ENCODE data around the gene REELD1. TPM values are rescaled to one million over a fixed set of nuclear protein-coding genes. Genes with fewer than 3 reads are reported as not detected.

REELD1 gene
- polyA plus RNA-seq, 2 donors: 0.16 to 0.20 TPM

DNA sequence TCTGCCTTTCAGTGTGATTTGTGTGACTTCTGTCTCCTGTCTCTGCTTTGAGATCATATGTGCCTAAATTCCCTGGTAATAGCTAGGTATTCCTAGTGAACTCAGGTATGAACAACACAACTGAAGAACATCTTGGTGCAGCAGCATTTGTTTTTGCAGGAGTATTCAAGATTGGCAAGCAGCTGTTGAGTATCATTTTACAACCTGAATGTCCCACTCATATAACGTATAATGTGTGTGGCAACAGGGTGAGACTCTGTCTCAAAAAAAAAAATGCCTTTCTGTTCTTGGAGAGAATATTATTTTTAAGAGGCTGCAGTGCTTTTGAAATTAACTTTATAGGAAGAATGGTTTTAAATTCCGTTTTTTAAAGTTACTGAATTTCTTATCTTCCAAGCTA lies 31.1 kb upstream of the REELD1 start:
- Histone ChIP-seq H3K27ac (ENCODE audit: low read depth in 2 of 2, low read length in 1 of 2) (no peak overlapping the region), H3K9me3 (ENCODE audit: control insufficient read depth in 2 of 2, insufficient read depth in 1 of 2, low read depth in 1 of 2, low read length in 1 of 2) (no peaks in the 10 kb centered on the region)
- 93 to 95% methylated on average over 2 of the region's 2 CpGs for WGBS, 2 donors

DNA sequence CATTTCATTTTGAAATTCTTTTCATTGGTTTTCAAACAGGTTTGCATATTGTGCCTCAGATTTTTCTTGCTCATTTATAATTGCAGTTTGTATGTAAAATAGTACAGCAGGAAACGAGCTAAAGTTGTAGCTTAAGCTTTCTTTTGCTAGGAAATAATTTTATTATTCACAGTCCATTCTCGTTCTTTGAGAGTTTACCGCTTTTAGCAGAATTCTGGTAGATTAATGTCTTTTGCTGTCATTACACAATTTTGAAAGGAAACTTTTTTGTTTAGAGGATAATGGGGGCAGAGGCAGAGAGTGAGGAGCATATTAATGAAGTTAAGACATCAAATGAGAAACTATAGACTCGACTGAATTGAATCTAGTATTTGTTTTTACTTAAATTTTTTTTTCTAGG lies 28.3 kb upstream of the REELD1 start:
- peaks cover 4 to 8% of the 10 kb centered on the region in 2 donors for H3K36me3 ChIP-seq (ENCODE audit: control insufficient read depth in 2 of 2, insufficient read depth in 2 of 2, low read length in 1 of 2)
- H3K27ac ChIP-seq (ENCODE audit: low read depth in 2 of 2, low read length in 1 of 2): no peak overlapping the region
- WGBS, 2 donors: 92 to 93% methylated on average over 4 of the region's 4 CpGs
- H3K27me3 ChIP-seq (ENCODE audit: control insufficient read depth in 1 of 2, insufficient read depth in 2 of 2, low read length in 2 of 2): no peaks in the 10 kb centered on the region
- no peaks in the 10 kb centered on the region for H3K9me3 ChIP-seq (ENCODE audit: control insufficient read depth in 2 of 2, insufficient read depth in 1 of 2, low read depth in 1 of 2, low read length in 1 of 2)
- no peaks in the 10 kb centered on the region for H3K4me1 ChIP-seq (ENCODE audit: control insufficient read depth in 2 of 2, insufficient read depth in 2 of 2, low read length in 1 of 2)
- H3K4me3 ChIP-seq (ENCODE audit: low read depth in 1 of 2, low read length in 2 of 2): no peak overlapping the region

More for the DNA sequence above, 31.1 kb upstream of the REELD1 start:
- Histone ChIP-seq H3K4me1 (ENCODE audit: control insufficient read depth in 2 of 2, insufficient read depth in 2 of 2, low read length in 1 of 2) (peaks cover 0 to 3% of the 10 kb centered on the region in 2 donors), H3K4me3 (ENCODE audit: low read depth in 1 of 2, low read length in 2 of 2) (no peak overlapping the region), H3K27me3 (ENCODE audit: control insufficient read depth in 1 of 2, insufficient read depth in 2 of 2, low read length in 2 of 2) (no peaks in the 10 kb centered on the region), H3K36me3 (ENCODE audit: control insufficient read depth in 2 of 2, insufficient read depth in 2 of 2, low read length in 1 of 2) (peaks cover 3 to 5% of the 10 kb centered on the region in 2 donors)

DNA sequence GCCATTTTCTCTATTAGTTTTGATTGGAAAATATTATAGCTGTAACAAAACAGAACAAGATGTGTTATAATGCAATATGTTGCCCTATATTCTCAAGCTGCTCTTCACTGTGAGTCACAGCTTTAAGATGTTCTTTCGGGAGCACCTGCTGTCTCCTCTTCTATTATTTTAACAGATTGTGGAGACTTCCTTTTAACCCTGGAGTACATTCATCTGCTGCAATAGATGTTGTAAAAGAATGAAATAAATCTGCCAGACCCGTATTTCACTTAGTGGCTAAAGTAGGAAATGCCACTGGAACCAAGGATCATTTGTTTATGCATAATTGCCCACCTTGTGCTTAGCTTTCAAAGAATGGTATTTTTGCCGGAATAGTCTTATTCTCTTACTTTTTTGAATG lies 27.7 kb upstream of the REELD1 start:
- no peak overlapping the region for H3K4me3 ChIP-seq (ENCODE audit: low read depth in 1 of 2, low read length in 2 of 2)
- no peaks in the 10 kb centered on the region for H3K27me3 ChIP-seq (ENCODE audit: control insufficient read depth in 1 of 2, insufficient read depth in 2 of 2, low read length in 2 of 2)
- H3K27ac ChIP-seq (ENCODE audit: low read depth in 2 of 2, low read length in 1 of 2): no peak overlapping the region
- H3K36me3 ChIP-seq (ENCODE audit: control insufficient read depth in 2 of 2, insufficient read depth in 2 of 2, low read length in 1 of 2): peaks cover 4 to 8% of the 10 kb centered on the region in 2 donors
- WGBS, 2 donors: 85 to 89% methylated on average over 3 of the region's 3 CpGs
- H3K9me3 ChIP-seq (ENCODE audit: control insufficient read depth in 2 of 2, insufficient read depth in 1 of 2, low read depth in 1 of 2, low read length in 1 of 2): no peaks in the 10 kb centered on the region
- no peaks in the 10 kb centered on the region for H3K4me1 ChIP-seq (ENCODE audit: control insufficient read depth in 2 of 2, insufficient read depth in 2 of 2, low read length in 1 of 2)

DNA sequence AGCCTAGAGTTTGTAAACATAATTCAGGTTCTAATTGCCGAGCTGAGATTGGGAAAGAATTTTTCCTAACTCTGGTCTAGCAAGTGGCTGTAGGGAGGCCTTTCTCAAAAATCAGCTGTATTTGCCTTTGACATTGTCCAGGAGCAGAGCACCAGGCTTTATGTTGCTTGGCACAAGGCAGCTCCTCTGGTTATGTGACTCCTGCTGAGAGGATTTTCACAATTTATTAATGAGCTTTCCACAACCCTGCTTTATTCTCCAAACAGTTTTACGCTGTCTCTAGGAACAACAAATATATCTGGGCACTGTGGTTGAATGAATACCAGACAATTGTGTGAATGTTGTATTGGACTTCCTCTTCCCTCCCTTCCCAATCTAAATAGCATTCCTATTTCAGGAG lies 23.9 kb upstream of the REELD1 start:
- WGBS, 2 donors: 63 to 70% methylated on average over 2 of the region's 2 CpGs
- Histone ChIP-seq H3K4me1 (ENCODE audit: control insufficient read depth in 2 of 2, insufficient read depth in 2 of 2, low read length in 1 of 2) (no peaks in the 10 kb centered on the region), H3K27ac (ENCODE audit: low read depth in 2 of 2, low read length in 1 of 2) (no peak overlapping the region), H3K4me3 (ENCODE audit: low read depth in 1 of 2, low read length in 2 of 2) (no peak overlapping the region), H3K36me3 (ENCODE audit: control insufficient read depth in 2 of 2, insufficient read depth in 2 of 2, low read length in 1 of 2) (peaks cover 6 to 7% of the 10 kb centered on the region in 2 donors), H3K27me3 (ENCODE audit: control insufficient read depth in 1 of 2, insufficient read depth in 2 of 2, low read length in 2 of 2) (no peaks in the 10 kb centered on the region), H3K9me3 (ENCODE audit: control insufficient read depth in 2 of 2, insufficient read depth in 1 of 2, low read depth in 1 of 2, low read length in 1 of 2) (no peaks in the 10 kb centered on the region)

DNA sequence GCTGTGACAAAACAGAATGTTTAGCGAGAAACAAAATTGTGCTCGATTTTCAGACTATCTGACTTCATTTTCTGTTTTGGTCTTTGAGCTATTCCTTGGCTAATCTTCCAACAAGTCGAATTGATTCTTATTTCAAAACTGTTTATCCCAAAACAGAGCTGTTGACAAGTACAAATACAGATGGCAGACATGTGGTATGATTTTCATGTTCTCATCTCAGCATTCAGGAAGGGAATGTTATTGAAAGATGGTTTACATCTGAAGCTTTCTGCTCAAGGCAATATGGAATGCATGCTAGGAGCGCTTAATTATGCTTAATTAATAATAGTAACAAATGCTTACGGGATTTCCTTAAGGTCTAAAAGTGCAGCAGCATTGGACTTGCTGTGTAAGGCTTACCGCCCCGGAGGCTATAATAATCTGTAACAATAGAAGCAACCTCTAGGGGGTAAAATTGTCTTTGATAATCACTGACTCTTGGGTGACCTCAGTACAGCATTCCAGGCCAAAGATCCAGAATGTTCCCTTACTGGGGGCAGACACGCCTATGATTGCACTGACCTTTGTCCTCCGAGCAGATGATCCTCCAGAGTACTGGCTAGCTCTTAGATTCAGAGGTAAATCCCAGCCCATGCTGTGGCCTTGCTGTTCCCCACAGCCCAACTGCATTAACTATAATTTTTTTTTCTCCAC lies 22.4 kb upstream of the REELD1 start:
- 70 to 77% methylated on average over 9 of the region's 9 CpGs for WGBS, 2 donors
- Histone ChIP-seq H3K36me3 (ENCODE audit: control insufficient read depth in 2 of 2, insufficient read depth in 2 of 2, low read length in 1 of 2) (peaks cover 6 to 7% of the 10 kb centered on the region in 2 donors), H3K27ac (ENCODE audit: low read depth in 2 of 2, low read length in 1 of 2) (no peak overlapping the region), H3K9me3 (ENCODE audit: control insufficient read depth in 2 of 2, insufficient read depth in 1 of 2, low read depth in 1 of 2, low read length in 1 of 2) (no peaks in the 10 kb centered on the region), H3K4me3 (ENCODE audit: low read depth in 1 of 2, low read length in 2 of 2) (no peak overlapping the region), H3K4me1 (ENCODE audit: control insufficient read depth in 2 of 2, insufficient read depth in 2 of 2, low read length in 1 of 2) (no peaks in the 10 kb centered on the region), H3K27me3 (ENCODE audit: control insufficient read depth in 1 of 2, insufficient read depth in 2 of 2, low read length in 2 of 2) (no peaks in the 10 kb centered on the region)

DNA sequence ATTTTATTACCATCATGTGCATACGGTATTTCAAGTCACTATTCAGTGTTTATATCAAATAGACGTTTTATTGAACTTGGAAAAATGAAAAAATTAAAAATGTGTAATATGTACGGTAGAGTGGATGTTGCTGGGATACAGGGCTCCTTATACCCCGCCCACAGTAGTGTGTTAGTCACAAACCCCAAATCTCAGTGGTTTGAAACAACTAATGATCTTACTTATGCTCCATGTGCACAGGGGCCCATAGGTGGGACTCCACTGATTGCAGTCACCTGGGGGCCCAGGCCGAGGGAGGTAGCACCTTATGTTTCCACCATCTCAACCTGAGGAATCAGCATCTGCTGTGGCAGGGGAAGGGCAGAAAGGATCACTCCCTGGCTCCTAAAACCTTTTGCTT lies 20.7 kb upstream of the REELD1 start:
- Histone ChIP-seq H3K27ac (ENCODE audit: low read depth in 2 of 2, low read length in 1 of 2) (no peak overlapping the region), H3K36me3 (ENCODE audit: control insufficient read depth in 2 of 2, insufficient read depth in 2 of 2, low read length in 1 of 2) (peaks cover 0 to 4% of the 10 kb centered on the region in 2 donors), H3K9me3 (ENCODE audit: control insufficient read depth in 2 of 2, insufficient read depth in 1 of 2, low read depth in 1 of 2, low read length in 1 of 2) (no peaks in the 10 kb centered on the region), H3K4me3 (ENCODE audit: low read depth in 1 of 2, low read length in 2 of 2) (no peak overlapping the region), H3K27me3 (ENCODE audit: control insufficient read depth in 1 of 2, insufficient read depth in 2 of 2, low read length in 2 of 2) (no peaks in the 10 kb centered on the region), H3K4me1 (ENCODE audit: control insufficient read depth in 2 of 2, insufficient read depth in 2 of 2, low read length in 1 of 2) (no peaks in the 10 kb centered on the region)
- 88 to 89% methylated on average over 5 of the region's 5 CpGs for WGBS, 2 donors

DNA sequence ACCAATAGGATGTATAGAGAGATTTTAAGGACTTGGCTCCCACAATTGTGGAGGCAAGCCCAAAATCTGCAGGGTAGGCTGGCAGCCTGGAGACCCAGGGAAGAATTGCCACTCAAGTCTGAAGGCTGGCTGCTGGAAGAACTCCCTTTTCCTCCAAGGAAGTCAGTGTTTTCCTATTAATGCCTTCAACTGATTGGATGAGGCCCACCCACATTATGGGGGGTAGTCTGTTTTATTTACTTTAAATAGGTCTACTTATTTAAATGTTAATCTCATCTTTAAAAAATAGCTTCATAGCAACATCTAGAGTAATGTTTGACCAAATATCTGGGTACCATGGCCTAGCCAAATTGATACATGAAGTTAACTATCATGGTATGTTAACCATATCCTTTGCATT lies 20.1 kb upstream of the REELD1 start:
- Histone ChIP-seq H3K4me1 (ENCODE audit: control insufficient read depth in 2 of 2, insufficient read depth in 2 of 2, low read length in 1 of 2) (no peaks in the 10 kb centered on the region), H3K27me3 (ENCODE audit: control insufficient read depth in 1 of 2, insufficient read depth in 2 of 2, low read length in 2 of 2) (no peaks in the 10 kb centered on the region), H3K4me3 (ENCODE audit: low read depth in 1 of 2, low read length in 2 of 2) (no peak overlapping the region), H3K27ac (ENCODE audit: low read depth in 2 of 2, low read length in 1 of 2) (no peak overlapping the region), H3K36me3 (ENCODE audit: control insufficient read depth in 2 of 2, insufficient read depth in 2 of 2, low read length in 1 of 2) (peaks cover 0 to 4% of the 10 kb centered on the region in 2 donors), H3K9me3 (ENCODE audit: control insufficient read depth in 2 of 2, insufficient read depth in 1 of 2, low read depth in 1 of 2, low read length in 1 of 2) (no peaks in the 10 kb centered on the region)

DNA sequence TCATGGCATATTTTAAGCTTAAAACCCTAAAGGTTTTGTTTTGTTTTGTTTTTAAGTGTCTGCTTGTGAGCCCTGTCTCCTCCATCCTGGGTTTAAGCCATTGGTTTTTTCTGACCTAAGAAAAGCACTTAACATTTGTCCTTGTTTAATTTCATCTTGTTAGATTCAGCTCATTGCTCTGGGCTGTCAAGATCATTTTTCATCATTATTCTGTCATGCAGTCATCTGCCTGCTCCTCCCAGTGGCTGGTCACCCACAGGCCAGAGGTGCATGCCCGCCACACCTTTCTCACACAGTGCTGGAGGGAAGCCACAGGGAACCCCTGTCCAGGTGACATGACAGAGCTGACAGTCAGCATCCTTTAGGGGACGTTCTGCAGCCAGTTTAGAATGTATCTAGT lies 11.7 kb upstream of the REELD1 start:
- H3K4me3 ChIP-seq (ENCODE audit: low read depth in 1 of 2, low read length in 2 of 2): no peak overlapping the region
- no peaks in the 10 kb centered on the region for H3K4me1 ChIP-seq (ENCODE audit: control insufficient read depth in 2 of 2, insufficient read depth in 2 of 2, low read length in 1 of 2)
- H3K9me3 ChIP-seq (ENCODE audit: control insufficient read depth in 2 of 2, insufficient read depth in 1 of 2, low read depth in 1 of 2, low read length in 1 of 2): no peaks in the 10 kb centered on the region
- no peaks in the 10 kb centered on the region for H3K27me3 ChIP-seq (ENCODE audit: control insufficient read depth in 1 of 2, insufficient read depth in 2 of 2, low read length in 2 of 2)
- H3K36me3 ChIP-seq (ENCODE audit: control insufficient read depth in 2 of 2, insufficient read depth in 2 of 2, low read length in 1 of 2): no peaks in the 10 kb centered on the region
- no peak overlapping the region for H3K27ac ChIP-seq (ENCODE audit: low read depth in 2 of 2, low read length in 1 of 2)
- 74 to 77% methylated on average over 2 of the region's 2 CpGs for WGBS, 2 donors

DNA sequence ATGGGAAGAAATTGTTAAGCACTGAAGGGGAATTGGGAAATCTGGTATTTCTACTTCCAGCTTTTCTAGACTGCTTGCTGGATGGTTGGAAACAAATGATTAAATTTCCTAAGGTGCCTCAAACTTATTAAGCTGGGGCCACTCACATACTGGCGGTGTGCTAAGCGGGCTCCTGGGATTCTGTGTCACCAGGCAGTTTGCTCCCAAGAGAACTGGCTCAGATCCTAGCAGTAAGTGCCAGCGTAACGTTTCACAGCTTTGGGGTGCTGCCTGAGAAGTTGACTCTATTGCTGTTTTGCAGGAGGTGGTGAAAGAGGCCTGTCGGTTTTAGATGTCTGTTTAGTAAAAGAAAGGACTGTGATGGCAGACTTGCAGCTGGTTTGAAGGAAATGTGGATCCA lies 6.9 kb upstream of the REELD1 start:
- H3K9me3 ChIP-seq (ENCODE audit: control insufficient read depth in 2 of 2, insufficient read depth in 1 of 2, low read depth in 1 of 2, low read length in 1 of 2): no peaks in the 10 kb centered on the region
- H3K27me3 ChIP-seq (ENCODE audit: control insufficient read depth in 1 of 2, insufficient read depth in 2 of 2, low read length in 2 of 2): no peaks in the 10 kb centered on the region
- H3K4me3 ChIP-seq (ENCODE audit: low read depth in 1 of 2, low read length in 2 of 2): no peak overlapping the region
- no peaks in the 10 kb centered on the region for H3K36me3 ChIP-seq (ENCODE audit: control insufficient read depth in 2 of 2, insufficient read depth in 2 of 2, low read length in 1 of 2)
- 65 to 71% methylated on average over 5 of the region's 5 CpGs for WGBS, 2 donors
- no peak overlapping the region for H3K27ac ChIP-seq (ENCODE audit: low read depth in 2 of 2, low read length in 1 of 2)
- H3K4me1 ChIP-seq (ENCODE audit: control insufficient read depth in 2 of 2, insufficient read depth in 2 of 2, low read length in 1 of 2): no peaks in the 10 kb centered on the region

DNA sequence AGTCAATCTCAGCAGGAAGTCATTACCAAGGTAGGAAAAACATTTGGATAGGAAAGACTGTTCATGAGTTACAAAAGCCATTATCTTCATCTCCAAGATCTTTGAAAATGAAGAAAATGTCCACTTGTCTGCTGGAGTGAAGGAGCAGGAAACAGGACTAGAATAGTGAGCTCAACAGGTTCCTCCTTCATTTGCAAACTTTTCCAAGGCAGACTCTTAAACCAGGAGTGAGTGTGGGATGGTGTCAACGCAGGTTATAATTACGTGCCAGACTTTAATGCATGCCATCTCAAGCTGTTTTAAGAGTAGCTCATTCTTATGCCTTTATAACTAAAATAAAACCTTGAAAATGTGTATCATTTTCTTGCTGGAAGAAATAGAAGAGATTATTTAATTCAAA lies 3.4 kb upstream of the REELD1 start:
- no peak overlapping the region for H3K4me3 ChIP-seq (ENCODE audit: low read depth in 1 of 2, low read length in 2 of 2)
- 59 to 74% methylated on average over 2 of the region's 2 CpGs for WGBS, 2 donors
- no peaks in the 10 kb centered on the region for H3K27me3 ChIP-seq (ENCODE audit: control insufficient read depth in 1 of 2, insufficient read depth in 2 of 2, low read length in 2 of 2)
- no peaks in the 10 kb centered on the region for H3K36me3 ChIP-seq (ENCODE audit: control insufficient read depth in 2 of 2, insufficient read depth in 2 of 2, low read length in 1 of 2)
- no peaks in the 10 kb centered on the region for H3K4me1 ChIP-seq (ENCODE audit: control insufficient read depth in 2 of 2, insufficient read depth in 2 of 2, low read length in 1 of 2)
- no peak overlapping the region for H3K27ac ChIP-seq (ENCODE audit: low read depth in 2 of 2, low read length in 1 of 2)
- H3K9me3 ChIP-seq (ENCODE audit: control insufficient read depth in 2 of 2, insufficient read depth in 1 of 2, low read depth in 1 of 2, low read length in 1 of 2): no peaks in the 10 kb centered on the region

All from esophagus (tissue), 2 donors.